K562 (cell line): ENCODE data around the gene TMEM222. TPM values are rescaled to one million over a fixed set of nuclear protein-coding genes. Genes with fewer than 3 reads are reported as not detected.
A peak's percentile ranks its signal among the peaks of the same experiment; 100 is the strongest.

ENCODE experiments used
- BCL6 ChIP-seq: fragments of 250-450 bp; sonication (Bioruptor Pico); IDR thresholded peaks from 2 replicates; pipeline ENCODE4 v1.4.0; 2020
- CEBPG ChIP-seq, 3 experiments: fragments of 200-800 bp in 1 of 3; sonication (Bioruptor generic) in 1 of 3; sonication (generic) in 1 of 3; formaldehyde crosslinking in 1 of 3; IDR thresholded peaks in 2 of 3; conservative IDR thresholded peaks in 1 of 3; 2 replicates each; pipeline versions ENCODE4 v1.6.1 to v1.8.0; 2016 to 2022; ENCODE audit warnings: missing compliant biosample characterization in 2 of 3, missing genetic modification characterization in 2 of 3, mild to moderate bottlenecking in 1 of 3, missing genetic modification reagents in 1 of 3
- CREBBP ChIP-seq: IDR thresholded peaks from one replicate; pipeline ENCODE4 v1.6.1; 2012; ENCODE audit warnings: low read depth, mild to moderate bottlenecking, control low read depth, inconsistent platforms, low read length
- CTCF ChIP-seq, 3 experiments: IDR thresholded peaks in 2 of 3; conservative IDR thresholded peaks in 1 of 3; 2 replicates each; pipeline ENCODE4 v1.5.1; 2011 to 2012; ENCODE audit warnings: low read length in 3 of 3, mild to moderate bottlenecking in 3 of 3, control low read depth in 2 of 3, improper control_type of control experiment in 1 of 3, inconsistent platforms in 1 of 3, low read depth in 1 of 3, mixed read lengths in 1 of 3, moderate library complexity in 1 of 3; ENCODE audit not compliant: insufficient read depth in 2 of 3
- FOXA3 ChIP-seq, 2 experiments: fragments of 450-650 bp in 1 of 2; sonication (generic) in 1 of 2; formaldehyde crosslinking; IDR thresholded peaks in 1 of 2; conservative IDR thresholded peaks in 1 of 2; 2 replicates each; pipeline versions ENCODE4 v1.4.0 to v1.8.0; 2020 to 2022; ENCODE audit warnings: mild to moderate bottlenecking in 2 of 2, missing genetic modification reagents in 1 of 2
- GTF2E2 ChIP-seq: fragments of 200-800 bp; sonication (Bioruptor generic); IDR thresholded peaks from 2 replicates; pipeline ENCODE4 v1.6.1; 2016; ENCODE audit warnings: missing genetic modification characterization, missing compliant biosample characterization
- HDAC2 ChIP-seq: fragments of 450-650 bp; IDR thresholded peaks from 2 replicates; pipeline ENCODE4 v1.6.1; 2016; ENCODE audit warnings: mild to moderate bottlenecking
- HMG20A ChIP-seq: fragments of 450-650 bp; formaldehyde crosslinking; conservative IDR thresholded peaks from 2 replicates; pipeline ENCODE4 v1.4.0; 2020; ENCODE audit warnings: mild to moderate bottlenecking, mixed read lengths
- MYC ChIP-seq, 2 experiments: fragments of 250-450 bp in 1 of 2; sonication (Bioruptor Pico) in 1 of 2; IDR thresholded peaks; 2 replicates each; pipeline versions ENCODE4 v1.5.1 to v1.6.1; 2012 to 2021; ENCODE audit warnings: low read depth in 2 of 2, borderline replicate concordance in 1 of 2, improper control_type of control experiment in 1 of 2, low read length in 1 of 2, mild to moderate bottlenecking in 1 of 2, moderate library complexity in 1 of 2
- NBN ChIP-seq: fragments of 450-650 bp; IDR thresholded peaks from 2 replicates; pipeline ENCODE4 v1.6.1; 2016; ENCODE audit warnings: low read depth, mild to moderate bottlenecking
- TAF7 ChIP-seq: fragments of 450-650 bp; IDR thresholded peaks from 2 replicates; pipeline ENCODE4 v1.6.1; 2016; ENCODE audit warnings: missing genetic modification characterization, missing compliant biosample characterization
- TSC22D4 ChIP-seq: fragments of 450-650 bp; IDR thresholded peaks from 2 replicates; pipeline ENCODE4 v1.6.1; 2016; ENCODE audit warnings: missing genetic modification characterization, missing biosample characterization, control low read depth
- WHSC1 ChIP-seq: IDR thresholded peaks from one replicate; pipeline ENCODE4 v1.6.1; 2012; ENCODE audit warnings: low read length, control low read depth, inconsistent platforms
- ZBTB8A ChIP-seq: fragments of 450-650 bp; IDR thresholded peaks from 2 replicates; pipeline ENCODE4 v1.6.1; 2018; ENCODE audit warnings: mild to moderate bottlenecking, moderate library complexity; ENCODE audit not compliant: partially characterized antibody
- ZC3H4 ChIP-seq: sonication (generic); formaldehyde crosslinking; IDR thresholded peaks from 2 replicates; pipeline ENCODE4 v1.9.0; 2021; ENCODE audit warnings: missing genetic modification reagents, borderline replicate concordance
- ZNF717 ChIP-seq: fragments of 250-450 bp; sonication (Bioruptor Pico); IDR thresholded peaks from 2 replicates; pipeline ENCODE4 v1.5.0; 2021
- ZNF75A ChIP-seq: fragments of 450-650 bp; formaldehyde crosslinking; IDR thresholded peaks from 2 replicates; pipeline ENCODE4 v1.4.0; 2020; ENCODE audit warnings: mild to moderate bottlenecking
- polyA plus RNA-seq, 8 experiments: library from polyadenylated mRNA; depleted of rRNA in 4 of 8; stranded (reverse) in 5 of 8; unstranded in 3 of 8; fragments of >200 nt; fragmentation: Nextera tagmentation in 2 of 8; fragmentation: Illumina TruSeq in 1 of 8; extraction: Ambion mirVana in 2 of 8; extraction: Trizol in 1 of 8; gene quantifications; 2 replicates each; pipeline versions ENCODE4 v1.2.1 to v1.2.3, GENCODE V29; 2011 to 2014; ENCODE audit warnings: inconsistent platforms in 1 of 8, missing spikeins in 1 of 8
- total RNA-seq, 7 experiments: library from RNA; depleted of rRNA in 6 of 7; stranded (reverse); fragments of >200 nt in 6 of 7; fragmentation: Illumina TruSeq in 2 of 7; extraction: Trizol in 2 of 7; gene quantifications; 2 replicates each; pipeline versions ENCODE4 v1.2.1 to v1.2.3, GENCODE V29; 2011 to 2021; ENCODE audit warnings: low replicate concordance in 1 of 7
- TF ChIP-seq, protein P1 (sequence below): fragments of 450-650 bp; IDR thresholded peaks from 2 replicates; pipeline ENCODE4 v1.7.1; 2018; ENCODE audit warnings: mild to moderate bottlenecking, low read depth; ENCODE audit not compliant: partially characterized antibody
- TF ChIP-seq, protein P2 (sequence below), 2 experiments: fragments of 150-350 bp in 1 of 2; IDR thresholded peaks; 2 replicates each; pipeline ENCODE4 v1.6.1; 2012 to 2016; ENCODE audit warnings: low read depth in 2 of 2, low read length in 2 of 2, mild to moderate bottlenecking in 1 of 2, moderate library complexity in 1 of 2

TMEM222 gene
- total and polyA plus RNA-seq, 9 of the 15 experiments (the other 6 are each of a cell fraction or from before 2014, with no cell fraction given) = 6.9 to 48.0 (median 32.8) TPM

DNA sequence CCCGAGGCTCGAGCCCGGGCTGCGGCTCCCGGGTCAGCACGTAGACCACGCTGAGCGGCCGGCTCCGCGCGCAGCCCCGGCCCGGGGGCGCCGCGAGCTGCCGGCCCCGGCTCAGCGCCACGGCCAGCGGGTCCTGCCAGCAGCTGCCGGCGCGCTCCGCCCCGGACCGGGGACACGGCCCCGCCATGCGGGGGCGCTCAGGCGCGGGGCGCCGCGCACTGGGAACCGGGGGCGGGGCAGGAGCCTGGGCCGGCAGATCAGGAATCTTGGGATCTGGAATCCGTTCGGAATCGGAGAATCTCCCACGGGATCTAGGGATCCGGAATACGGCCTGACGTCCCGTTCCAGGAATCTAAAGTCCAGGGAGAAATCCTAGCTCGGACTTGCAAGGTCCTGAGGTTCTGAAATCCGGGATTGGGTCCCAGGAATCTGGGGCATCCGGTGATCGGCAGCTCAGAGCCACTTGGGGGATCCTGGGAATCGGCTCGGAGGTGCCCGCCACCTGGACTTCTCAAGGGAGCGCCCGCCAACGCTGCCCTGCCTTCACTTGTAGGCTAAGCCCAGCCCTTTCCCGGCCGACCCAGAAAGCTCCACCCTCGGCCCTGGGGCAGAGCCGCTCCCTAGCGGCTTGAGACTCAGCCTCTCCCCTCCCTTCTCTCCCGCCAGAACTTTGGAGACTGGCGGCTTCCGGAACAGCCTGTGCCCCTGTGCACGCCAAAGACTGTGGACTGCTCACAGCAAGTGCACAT lies 44.6 kb downstream of the TMEM222 start, which contains the start of gene MAP3K6 (continued):
- TF ChIP-seq MYC (IDR thresholded peaks at IDR 0.05; ENCODE audit: low read depth, low read length) (peak; percentile 84), MYC (CRISPR knock-in tag; IDR thresholded peaks at IDR 0.05; ENCODE audit: borderline replicate concordance, low read depth) (peak; percentile 42; the same call in 1 of the 2 replicates), GTF2E2 (tag) (no peak), HMG20A (CRISPR knock-in tag) (no peak), ZNF75A (no peak), HDAC2 (0 out of 2 replicates have a peak, but pooled peaks have one; percentile 68), ZNF717 (CRISPR knock-in tag) (no peak), TAF7 (tag) (peak; percentile 58; the same call in 1 of the 2 replicates), CEBPG (CRISPR knock-in tag; IDR thresholded peaks at IDR 0.05) (no peak), CEBPG (tag; conservative IDR thresholded peaks at IDR 0.05 in 1 of 2, IDR thresholded peaks at IDR 0.05 in 1 of 2) (no peak), NBN (0 out of 2 replicates have a peak, but pooled peaks have one; percentile 50), ZC3H4 (CRISPR knock-in tag) (no peak), TSC22D4 (tag) (no peak), CREBBP (no peak), WHSC1 (no peak), BCL6 (CRISPR knock-in tag) (no peak), FOXA3 (CRISPR knock-in tag; conservative IDR thresholded peaks at IDR 0.05 in 1 of 2, IDR thresholded peaks at IDR 0.05 in 1 of 2) (no peak), CTCF (IDR thresholded peaks at IDR 0.05 in 2 of 3, conservative IDR thresholded peaks at IDR 0.05 in 1 of 3; ENCODE audit: insufficient read depth in 2 of 3, low read depth in 1 of 3, low read length in 3 of 3) (peak; percentile 59 to 79 (median 70)), ZBTB8A (no peak)
- TF ChIP-seq, protein P1, sequence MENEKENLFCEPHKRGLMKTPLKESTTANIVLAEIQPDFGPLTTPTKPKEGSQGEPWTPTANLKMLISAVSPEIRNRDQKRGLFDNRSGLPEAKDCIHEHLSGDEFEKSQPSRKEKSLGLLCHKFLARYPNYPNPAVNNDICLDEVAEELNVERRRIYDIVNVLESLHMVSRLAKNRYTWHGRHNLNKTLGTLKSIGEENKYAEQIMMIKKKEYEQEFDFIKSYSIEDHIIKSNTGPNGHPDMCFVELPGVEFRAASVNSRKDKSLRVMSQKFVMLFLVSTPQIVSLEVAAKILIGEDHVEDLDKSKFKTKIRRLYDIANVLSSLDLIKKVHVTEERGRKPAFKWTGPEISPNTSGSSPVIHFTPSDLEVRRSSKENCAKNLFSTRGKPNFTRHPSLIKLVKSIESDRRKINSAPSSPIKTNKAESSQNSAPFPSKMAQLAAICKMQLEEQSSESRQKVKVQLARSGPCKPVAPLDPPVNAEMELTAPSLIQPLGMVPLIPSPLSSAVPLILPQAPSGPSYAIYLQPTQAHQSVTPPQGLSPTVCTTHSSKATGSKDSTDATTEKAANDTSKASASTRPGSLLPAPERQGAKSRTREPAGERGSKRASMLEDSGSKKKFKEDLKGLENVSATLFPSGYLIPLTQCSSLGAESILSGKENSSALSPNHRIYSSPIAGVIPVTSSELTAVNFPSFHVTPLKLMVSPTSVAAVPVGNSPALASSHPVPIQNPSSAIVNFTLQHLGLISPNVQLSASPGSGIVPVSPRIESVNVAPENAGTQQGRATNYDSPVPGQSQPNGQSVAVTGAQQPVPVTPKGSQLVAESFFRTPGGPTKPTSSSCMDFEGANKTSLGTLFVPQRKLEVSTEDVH = peak; percentile 87
- TF ChIP-seq, protein P2, sequence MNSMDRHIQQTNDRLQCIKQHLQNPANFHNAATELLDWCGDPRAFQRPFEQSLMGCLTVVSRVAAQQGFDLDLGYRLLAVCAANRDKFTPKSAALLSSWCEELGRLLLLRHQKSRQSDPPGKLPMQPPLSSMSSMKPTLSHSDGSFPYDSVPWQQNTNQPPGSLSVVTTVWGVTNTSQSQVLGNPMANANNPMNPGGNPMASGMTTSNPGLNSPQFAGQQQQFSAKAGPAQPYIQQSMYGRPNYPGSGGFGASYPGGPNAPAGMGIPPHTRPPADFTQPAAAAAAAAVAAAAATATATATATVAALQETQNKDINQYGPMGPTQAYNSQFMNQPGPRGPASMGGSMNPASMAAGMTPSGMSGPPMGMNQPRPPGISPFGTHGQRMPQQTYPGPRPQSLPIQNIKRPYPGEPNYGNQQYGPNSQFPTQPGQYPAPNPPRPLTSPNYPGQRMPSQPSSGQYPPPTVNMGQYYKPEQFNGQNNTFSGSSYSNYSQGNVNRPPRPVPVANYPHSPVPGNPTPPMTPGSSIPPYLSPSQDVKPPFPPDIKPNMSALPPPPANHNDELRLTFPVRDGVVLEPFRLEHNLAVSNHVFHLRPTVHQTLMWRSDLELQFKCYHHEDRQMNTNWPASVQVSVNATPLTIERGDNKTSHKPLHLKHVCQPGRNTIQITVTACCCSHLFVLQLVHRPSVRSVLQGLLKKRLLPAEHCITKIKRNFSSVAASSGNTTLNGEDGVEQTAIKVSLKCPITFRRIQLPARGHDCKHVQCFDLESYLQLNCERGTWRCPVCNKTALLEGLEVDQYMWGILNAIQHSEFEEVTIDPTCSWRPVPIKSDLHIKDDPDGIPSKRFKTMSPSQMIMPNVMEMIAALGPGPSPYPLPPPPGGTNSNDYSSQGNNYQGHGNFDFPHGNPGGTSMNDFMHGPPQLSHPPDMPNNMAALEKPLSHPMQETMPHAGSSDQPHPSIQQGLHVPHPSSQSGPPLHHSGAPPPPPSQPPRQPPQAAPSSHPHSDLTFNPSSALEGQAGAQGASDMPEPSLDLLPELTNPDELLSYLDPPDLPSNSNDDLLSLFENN (IDR thresholded peaks at IDR 0.05; ENCODE audit: low read depth in 2 of 2, low read length in 2 of 2) = peak in 1 of 2 experiments; percentile 10; a peak in 1 of 4 replicates
